GM21737 (cell line): Measurements from ENCODE around the gene SEC16B.

Experiments
- ATAC-seq: cut with Tn5 transposase; IDR thresholded peaks from one replicate; pipeline ENCODE4 v1.9.1; 2021; ENCODE audit warnings: mild to moderate bottlenecking, moderate library complexity; ENCODE audit not compliant: unreplicated experiment

SEC16B gene

DNA sequence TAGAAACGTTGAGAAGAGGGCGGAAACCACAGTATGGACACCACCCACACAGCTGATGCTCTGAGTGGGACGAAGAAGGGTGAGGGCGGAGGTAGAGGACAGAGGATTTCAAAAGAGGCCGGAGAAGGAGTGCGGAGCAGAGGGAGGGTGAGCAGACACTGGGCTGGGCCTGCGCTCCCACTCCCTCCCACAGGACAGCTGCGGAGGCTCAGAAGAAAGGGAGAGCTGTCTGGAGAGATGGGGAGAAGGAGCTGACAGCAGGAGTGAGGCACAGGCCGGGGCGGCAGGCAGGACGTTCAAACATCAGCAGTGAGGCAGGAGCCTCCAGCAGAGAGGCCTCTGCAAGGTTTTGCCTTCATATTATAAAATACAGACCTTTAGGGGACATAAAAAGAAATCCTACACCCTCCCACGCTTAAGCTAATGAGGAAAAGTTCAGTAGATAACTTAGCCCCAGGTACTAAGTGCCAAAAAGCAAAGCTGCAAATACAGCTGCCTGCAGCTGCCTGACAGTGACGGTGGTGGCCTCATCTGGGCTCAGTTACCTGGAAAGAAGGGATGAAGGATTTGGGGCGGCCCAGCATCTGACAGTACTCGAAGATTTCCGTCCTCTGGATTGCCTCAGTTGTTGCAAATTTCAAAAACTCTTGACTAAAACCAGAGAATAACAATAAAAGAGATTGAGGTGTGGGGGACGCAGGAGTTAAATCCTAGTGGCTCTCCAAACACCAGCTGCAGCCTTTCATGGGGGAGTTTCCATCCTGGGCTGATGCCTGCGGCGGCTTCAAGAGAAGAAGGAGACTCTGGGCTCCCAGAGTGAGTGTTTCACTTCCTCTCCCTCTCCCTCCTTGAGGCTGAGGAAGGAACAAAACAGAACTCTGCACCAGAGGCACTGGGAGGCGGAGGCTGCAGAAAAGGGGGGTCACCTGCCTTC is 25.6 kb downstream of the SEC16B start:
- ATAC-seq = no peak

DNA sequence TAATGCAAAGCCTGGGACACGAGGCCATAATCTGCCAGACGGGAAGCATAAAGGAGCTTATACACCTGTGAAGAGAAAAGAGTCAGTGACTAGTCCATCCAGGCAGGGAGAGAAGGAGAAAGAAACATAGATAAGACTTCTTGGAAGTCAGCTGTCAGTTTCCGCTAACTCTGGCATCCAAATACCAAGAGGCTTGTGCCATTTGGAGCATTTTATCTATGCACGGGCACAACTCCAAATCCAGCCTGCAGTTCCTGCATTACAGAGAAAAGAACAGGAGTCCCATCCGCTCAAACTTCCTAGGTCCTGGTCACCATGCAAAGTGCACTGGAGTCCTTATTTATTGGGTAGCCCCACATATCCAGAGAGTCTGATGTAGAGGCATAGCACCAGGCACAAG is 27.9 kb downstream of the SEC16B start:
- ATAC-seq = no peak

DNA sequence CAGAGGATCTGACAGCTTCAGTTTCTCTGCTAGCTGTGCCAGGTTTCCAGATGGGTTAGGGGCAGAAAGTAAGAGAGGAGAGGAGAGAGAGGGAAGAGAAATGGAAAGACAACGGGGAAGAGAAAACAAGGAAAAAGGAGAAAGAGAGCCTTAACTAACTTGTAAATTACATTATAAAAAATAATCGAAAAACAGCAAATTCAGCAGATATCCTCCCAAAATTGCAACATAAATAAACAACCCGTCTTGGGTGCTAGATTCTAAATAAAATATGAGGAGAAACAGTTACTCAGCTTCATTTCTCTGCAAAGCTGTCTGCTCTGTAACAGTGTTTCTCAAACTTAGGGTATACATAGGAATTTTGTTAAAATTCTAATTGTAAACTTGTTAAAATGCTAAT is 29.2 kb downstream of the SEC16B start:
- ATAC-seq = no peak

DNA sequence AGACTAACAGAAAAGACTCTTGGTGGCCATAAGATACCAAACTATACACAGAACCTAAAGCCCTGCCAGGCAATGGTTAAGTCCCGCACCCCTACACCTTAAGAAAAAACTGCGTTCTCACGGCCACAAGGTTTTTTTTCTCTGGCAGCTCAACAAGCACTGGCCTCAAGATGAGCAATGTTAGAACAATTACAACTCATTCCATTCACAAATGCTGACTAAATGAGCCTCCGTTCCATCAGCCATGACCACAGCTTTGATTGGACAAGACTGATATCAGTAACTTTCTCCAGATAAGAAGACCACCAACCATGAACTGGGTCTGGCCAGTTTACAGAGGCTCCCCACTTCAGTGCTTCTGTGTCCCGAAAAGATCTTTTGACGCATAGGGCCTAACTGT is 31.9 kb downstream of the SEC16B start:
- no peak for ATAC-seq

DNA sequence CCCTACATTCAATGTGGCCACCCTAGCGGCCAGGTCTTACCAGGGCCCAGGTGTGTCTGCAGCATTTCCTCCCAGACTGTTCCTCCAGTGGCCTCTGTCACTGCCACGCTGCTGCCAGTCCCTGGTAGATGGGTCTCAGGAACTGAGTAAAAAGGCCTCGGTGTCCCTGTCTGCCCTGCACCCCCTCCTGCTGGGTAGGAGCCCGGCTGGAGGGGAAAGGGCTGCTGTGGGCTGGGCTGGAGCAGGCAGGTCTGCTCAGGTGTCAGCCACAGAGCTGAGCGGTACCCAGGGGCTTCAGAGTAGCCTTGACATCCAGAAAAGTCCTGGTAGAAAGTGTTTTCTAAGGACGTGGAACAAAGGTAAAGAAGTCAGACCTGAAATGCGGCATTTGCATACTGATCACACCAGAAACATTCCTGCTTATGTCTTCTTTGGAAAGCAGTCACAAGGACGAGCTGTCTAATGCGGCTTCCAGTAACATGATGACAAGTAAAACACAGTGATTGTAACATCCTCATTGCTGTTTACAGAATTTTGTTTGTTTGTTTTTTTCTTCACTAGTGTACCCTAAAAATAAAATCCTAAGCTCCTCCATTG is 32.6 kb downstream of the SEC16B start:
- no peak for ATAC-seq

DNA sequence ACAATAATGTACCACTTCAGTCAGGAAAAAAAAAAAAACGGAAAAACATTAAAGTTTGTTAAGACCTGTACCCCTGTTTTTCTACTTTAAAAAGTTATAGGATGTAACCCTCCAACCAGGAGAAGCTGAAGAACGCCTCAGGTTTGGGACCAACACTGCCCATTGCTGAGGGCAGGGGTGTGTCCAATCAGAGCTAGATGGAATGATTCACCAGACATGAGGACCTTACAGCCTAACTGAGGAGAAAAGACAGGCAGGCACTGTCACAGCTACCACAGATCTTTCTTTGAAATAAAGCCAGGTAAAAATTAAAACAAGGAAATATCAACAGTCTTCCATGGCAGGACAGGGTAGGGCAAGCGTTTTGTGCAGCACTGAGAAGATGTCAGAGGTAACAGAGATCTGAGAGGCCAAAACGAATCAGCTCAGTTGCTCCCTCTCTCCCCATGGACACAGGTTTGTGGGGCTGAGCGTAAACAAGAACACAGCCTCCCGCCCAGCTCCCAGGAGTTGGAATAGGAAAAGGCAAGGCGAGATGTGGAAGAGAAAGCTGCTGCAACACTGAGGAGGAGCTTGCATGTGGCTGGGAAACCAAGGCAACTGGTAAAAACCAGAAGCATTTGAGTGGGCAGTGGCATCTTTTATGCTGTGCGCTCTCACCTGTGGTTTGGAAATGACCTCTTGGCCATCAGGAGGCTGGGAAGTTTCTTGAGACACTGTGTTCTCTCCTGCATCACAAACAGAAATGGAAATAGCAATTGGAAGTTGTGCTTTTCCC is 34.0 kb downstream of the SEC16B start:
- ATAC-seq = no peak

DNA sequence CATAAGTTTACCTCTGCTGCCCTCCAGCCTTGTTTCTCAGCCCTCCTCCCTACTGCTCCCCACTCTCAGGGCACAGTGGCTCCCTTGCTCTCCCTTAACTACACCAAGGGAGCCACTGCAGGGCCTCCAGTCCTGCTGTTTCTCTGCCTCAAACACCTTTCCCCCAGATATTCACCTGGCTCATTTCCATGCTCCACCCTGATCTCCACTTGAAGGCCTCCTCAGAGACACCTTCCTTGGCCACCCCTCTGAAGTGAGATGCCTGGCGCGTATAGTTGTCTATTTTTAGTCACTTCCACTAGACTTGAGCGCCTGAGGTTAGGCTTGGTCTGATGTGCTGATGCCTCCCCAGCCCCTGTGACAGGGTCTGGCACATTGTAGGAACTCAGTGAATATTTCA is 34.9 kb downstream of the SEC16B start:
- no peak for ATAC-seq

DNA sequence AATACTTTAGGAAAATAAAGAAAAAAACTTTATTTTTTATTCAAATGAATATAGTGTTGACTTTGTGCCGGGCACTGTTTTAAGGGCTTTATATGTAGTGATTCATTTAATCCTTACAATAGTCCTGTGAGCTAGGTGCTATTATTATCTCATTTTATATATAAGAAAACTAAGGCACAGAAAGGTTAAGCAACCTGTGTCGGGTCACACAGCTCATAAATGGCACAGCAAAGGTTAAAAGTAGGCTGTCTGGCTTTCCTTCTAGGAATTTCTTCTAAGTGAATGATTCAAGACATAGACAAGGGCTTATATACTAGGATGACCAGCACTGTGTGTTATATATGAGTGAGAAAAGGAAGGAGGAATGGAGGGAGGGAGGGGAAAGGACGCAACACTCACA is 35.4 kb downstream of the SEC16B start:
- ATAC-seq = no peak

DNA sequence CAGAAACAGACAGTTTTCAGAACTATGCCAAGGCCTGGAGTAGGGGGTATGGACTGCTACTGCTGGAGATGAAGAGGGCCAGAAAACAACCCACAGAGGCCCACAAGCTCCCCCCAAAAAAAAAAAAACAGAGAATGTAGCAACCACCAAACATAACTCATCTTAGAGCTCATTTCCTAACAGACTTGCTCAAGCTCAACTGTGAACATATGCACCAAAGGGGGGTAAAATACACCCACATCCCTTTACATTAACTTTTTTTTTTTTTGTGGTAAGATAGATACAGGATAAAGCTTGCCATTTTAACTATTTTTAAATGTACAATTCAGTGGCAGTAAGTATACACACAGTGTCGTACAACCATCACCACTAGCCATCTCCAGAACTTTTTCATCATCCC is 36.0 kb downstream of the SEC16B start:
- no peak for ATAC-seq

DNA sequence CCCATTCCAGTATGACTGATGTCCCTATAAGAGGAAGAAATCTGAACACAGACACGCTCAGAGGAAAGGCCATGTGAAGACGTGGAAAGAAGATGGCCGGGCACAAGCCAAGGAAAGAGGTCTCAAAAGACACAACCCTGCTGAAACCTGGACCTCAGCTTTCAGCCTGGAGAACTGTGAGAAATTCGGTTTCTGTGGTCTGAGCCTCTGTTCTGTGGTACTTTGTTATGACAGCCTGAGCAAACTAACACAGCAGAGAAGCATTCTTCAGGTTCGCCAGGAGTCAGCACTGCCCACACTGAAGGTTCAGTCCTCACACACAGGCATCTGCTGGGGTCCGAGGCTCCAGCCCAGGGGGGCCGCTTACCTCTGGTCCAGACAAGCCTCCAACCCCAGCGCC is 37.7 kb downstream of the SEC16B start:
- ATAC-seq = no peak

DNA sequence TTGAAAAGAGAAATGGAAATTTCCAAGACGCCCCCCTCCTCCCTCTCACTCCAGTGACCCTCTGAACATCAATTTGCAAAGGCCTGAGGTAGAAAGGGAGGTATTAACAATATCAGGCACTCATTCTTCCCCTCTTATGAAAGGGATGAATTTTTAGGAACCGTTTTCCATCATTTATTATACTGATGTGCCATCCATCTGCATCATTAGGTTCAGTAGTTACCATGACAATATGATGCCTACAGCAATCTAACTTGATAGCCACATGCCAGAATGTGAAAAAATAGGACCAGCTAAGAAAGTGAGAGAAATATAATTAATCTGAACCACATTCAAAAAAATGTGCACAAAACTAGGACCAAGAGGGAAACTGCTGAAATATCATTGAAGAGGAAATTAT is 40.9 kb downstream of the SEC16B start:
- ATAC-seq = no peak

DNA sequence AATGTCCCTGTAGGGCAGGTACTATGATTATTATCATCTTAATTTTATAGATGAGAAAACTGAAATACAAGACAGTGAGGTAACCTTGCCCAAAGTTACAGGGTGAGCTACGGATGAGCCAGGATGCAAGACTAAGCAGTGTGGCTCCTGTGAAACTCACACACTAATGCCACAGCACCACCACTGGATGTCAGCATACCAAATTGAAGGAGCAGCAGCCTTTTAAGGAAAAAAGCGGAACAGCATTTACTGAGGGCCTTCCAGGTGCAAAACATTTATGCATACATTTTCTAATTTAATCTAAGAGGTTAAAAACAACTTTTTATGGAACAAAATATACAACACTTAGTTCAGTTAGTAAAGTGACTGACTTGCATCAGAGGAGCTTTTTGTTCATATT is 41.7 kb downstream of the SEC16B start:
- no peak for ATAC-seq

DNA sequence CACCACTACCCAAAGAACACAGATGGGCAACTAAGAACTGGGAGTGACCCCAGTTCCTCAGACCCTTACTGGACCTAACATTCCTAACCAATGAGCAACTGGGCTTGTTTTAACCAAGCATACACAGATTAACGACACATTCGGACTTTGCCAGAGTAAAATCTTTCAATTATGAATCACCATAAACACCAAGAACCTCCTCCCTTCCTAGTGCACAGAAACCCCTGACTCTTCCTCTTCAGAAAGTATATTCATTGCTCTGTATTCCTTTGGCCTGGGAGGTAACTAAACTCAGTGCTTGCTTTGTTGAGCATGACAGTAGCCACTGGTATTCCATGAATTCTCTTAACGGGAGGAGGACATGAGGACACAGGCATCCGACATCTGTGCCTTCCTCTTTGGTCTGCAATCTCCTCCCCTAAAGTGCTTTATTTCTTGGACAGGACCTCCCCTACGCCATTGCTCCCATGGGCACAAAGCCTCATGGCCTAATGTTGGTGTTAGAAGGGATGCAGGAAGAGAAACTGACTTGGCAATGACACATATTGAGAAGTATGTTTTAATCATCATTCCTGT is 42.7 kb downstream of the SEC16B start:
- no peak for ATAC-seq

DNA sequence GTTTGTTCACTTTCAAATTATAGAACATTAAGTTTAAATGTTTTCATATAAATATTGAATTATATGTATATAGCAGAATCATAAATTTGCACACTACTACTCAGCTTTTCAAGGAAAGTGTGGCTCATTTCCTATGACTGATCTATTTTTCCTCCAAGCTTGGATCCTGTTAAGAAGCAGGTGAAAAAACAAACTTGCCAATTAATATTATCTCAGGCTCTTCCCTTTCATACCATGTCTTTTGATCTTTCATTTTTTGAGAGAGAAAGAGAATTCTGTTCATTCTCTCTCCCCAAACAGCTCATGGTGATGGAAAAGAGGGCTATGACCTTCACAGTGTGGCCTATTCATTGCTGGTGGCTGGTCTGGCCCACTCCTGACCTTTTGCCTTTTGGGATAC is 43.7 kb downstream of the SEC16B start:
- no peak for ATAC-seq

DNA sequence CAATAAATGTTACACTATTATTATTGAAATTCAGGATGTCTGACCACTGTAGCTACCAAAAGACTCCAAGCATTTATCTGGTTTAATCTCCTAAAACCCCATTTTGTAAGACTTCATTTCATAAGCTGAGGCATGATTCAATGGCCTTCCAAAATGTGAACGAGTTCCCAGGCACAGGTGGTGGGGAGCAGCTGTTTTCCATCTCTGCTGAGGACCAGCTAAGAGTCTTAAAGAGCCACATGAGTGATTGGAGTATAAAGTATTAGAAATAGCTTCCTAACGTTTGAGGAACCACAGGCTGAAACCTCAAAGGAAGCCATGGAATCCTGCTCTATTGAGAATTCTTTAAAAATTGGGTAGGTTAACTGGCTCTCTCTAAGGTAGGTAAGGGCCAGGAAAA is 44.9 kb downstream of the SEC16B start:
- ATAC-seq = no peak

DNA sequence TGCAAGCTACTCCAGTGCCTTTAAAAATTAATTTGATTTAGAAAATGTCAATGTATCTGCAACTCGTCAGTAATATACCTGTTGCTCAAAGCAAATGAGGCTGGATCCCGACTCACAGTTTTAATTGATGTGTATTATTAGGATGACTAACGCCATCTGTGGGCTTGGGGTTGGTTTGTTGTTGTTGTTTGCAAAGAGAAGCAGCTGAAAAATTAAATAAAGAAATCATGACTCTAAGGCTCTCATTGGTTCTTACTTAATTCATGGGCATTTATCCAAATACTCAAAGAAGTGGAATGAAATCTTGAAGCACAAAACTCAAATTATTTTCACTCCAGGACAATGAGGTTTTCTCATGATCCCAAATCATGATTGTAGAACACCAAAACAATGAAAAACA is 46.4 kb downstream of the SEC16B start:
- no peak for ATAC-seq

DNA sequence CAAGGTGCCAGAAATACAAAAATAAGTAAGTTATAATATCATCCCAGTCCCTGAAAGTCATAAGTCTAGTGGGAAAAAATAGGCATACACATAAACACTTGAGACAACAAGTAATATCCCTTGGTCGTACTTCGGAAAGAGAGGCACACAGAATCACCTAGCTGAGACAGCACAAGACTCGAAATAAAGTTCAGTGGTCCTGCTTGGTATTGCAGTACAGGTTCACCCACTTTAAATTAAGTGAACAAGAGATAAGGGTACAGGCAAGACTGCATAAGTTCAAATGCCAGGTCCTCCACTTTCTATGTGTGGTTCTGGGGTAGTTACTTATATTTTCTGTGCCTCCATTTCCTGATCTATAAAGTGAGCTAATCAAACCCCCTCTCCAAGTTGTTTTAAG is 47.6 kb downstream of the SEC16B start:
- ATAC-seq = no peak

DNA sequence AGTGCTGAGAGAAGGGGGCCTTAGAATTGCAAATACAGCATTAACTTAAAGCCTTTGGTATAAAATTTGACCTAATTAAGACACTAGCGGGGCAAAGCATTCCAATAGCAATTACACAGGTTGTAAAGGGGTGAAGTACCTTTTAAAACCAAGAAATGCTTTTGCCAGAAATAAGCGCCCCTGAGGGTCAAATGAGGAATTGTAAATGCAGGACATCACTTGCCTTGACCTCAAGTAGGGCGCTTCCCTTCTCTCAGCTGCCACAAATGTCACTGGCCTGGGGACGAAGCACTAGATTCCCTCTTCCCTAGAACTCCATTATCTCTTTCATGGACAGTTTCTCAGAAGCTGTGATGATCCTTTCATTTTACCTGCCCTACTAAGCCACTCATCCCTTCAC is 48.3 kb downstream of the SEC16B start:
- no peak for ATAC-seq

DNA sequence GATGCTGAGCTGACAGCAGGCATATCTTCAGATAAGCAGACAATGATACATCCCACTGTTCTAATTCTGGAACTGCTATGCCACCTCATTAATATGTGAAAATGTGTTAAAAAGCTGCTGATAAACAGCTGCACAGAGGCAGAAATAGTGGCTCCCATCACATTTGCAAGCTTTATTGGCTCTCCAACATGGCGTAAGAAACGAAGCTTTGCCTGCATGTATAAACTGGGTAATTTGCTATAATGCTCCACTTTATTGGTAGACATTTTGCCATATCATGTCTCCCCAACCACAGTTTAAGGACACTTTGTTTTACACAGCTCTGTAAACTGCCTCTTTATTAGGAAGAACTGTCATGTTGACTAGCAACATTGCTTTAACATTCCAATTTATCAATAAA is 49.8 kb downstream of the SEC16B start:
- no peak for ATAC-seq

DNA sequence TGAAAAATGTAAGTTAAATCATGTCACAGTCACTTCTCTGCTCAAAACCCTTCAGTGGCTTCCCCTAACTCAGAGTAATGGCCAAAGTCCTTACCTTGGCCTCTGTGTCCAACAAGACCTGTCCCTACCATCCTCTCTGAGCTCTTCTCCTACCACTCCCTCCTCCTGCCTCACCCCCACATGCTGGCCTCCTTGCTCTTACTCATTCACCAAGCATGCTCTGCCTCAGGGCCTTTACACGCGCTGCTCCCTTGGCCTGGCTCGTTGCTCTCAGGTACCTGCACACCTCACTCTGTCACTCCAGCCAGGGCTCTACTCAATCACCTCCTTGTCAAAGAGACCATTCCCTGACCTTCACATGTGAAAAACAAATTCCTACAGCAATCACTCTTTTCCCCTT is 54.2 kb downstream of the SEC16B start:
- no peak for ATAC-seq

DNA sequence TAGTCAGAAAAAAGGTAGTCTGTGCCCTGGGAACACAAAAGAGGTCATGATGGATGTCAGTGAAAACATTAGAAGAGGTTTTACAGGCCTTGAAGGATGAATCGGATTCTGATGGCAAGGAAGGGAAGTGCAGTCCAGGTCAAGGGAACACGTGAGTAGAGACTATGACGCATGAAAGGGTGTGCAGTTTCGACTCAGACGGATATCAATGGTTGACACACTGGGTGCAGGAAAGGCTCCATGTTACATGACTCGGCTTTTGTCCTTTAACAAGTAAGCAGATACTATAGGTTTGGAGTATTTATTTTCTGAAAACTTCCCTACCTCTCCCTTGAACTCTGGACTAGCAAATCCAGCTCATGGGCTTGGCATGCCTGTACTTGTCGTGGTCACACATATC is 55.3 kb downstream of the SEC16B start:
- ATAC-seq = no peak
